H1 (cell line): ENCODE data around the gene SLC66A2. TPM values are rescaled to one million over a fixed set of nuclear protein-coding genes. Genes with fewer than 3 reads are reported as not detected.

ENCODE experiments used
- CBX8 ChIP-seq: fragments of 300-800, 300-1000 bp; sonication (generic); IDR thresholded peaks from 2 replicates; pipeline ENCODE4 v1.7.1; 2016; ENCODE audit warnings: low read depth, low read length, borderline replicate concordance
- KDM4A ChIP-seq: IDR thresholded peaks from one replicate; pipeline ENCODE4 v1.7.1; 2012; ENCODE audit warnings: low read depth, mild to moderate bottlenecking, moderate library complexity, low read length, inconsistent platforms; ENCODE audit not compliant: severe bottlenecking
- PHF8 ChIP-seq: fragments of 200-600 bp; sonication (generic); conservative IDR thresholded peaks from 2 replicates; pipeline ENCODE4 v1.7.1; 2012; ENCODE audit warnings: low read depth, mild to moderate bottlenecking, inconsistent platforms, low read length, moderate library complexity
- RFX5 ChIP-seq: IDR thresholded peaks from 2 replicates; pipeline ENCODE4 v1.6.1; 2011; ENCODE audit warnings: low read depth, low read length, improper control_type of control experiment, borderline replicate concordance
- SIN3A ChIP-seq, 2 experiments: IDR thresholded peaks in 1 of 2; conservative IDR thresholded peaks in 1 of 2; 2 replicates each; pipeline ENCODE4 v1.6.1; 2011 to 2012; ENCODE audit warnings: low read length in 2 of 2, improper control_type of control experiment in 1 of 2, low read depth in 1 of 2, mild to moderate bottlenecking in 1 of 2
- SIRT6 ChIP-seq: IDR thresholded peaks from one replicate; pipeline ENCODE4 v1.7.1; 2012; ENCODE audit warnings: low read length, inconsistent platforms
- SP2 ChIP-seq: IDR thresholded peaks from 2 replicates; pipeline ENCODE4 v1.6.1; 2012; ENCODE audit warnings: mild to moderate bottlenecking, low read length, inconsistent platforms
- polyA plus RNA-seq, 7 experiments: library from polyadenylated mRNA; depleted of rRNA in 3 of 7; stranded (reverse) in 5 of 7; unstranded in 2 of 7; fragments of >200 nt in 5 of 7; fragments of 200-250 nt in 2 of 7; gene quantifications; 1 replicate in 5 of 7; 2 replicates in 1 of 7; 4 replicates in 1 of 7; pipeline versions ENCODE4 v1.2.1 to v1.2.3, GENCODE V29; 2011 to 2013; ENCODE audit warnings: missing spikeins in 2 of 7, mixed read lengths in 2 of 7
- total RNA-seq: library from RNA; stranded (reverse); fragmentation: NEBNext Ultra II Directional; extraction: Animal tissue kit (Norgen Biotek cat#: 25700); gene quantifications from 2 replicates; pipeline ENCODE4 v1.2.1, GENCODE V29; 2021
- TF ChIP-seq, protein P1 (sequence below): fragments of 300-600 bp; sonication (generic); IDR thresholded peaks from 2 replicates; pipeline ENCODE4 v1.7.1; 2012; ENCODE audit warnings: low read length, moderate library complexity, mild to moderate bottlenecking, inconsistent platforms; ENCODE audit not compliant: insufficient replicate concordance

Gene SLC66A2
- total and polyA plus RNA-seq, 2 of the 8 experiments (the other 6 are each of a cell fraction or from before 2014, with no cell fraction given), result 15.0 to 18.9 TPM

DNA sequence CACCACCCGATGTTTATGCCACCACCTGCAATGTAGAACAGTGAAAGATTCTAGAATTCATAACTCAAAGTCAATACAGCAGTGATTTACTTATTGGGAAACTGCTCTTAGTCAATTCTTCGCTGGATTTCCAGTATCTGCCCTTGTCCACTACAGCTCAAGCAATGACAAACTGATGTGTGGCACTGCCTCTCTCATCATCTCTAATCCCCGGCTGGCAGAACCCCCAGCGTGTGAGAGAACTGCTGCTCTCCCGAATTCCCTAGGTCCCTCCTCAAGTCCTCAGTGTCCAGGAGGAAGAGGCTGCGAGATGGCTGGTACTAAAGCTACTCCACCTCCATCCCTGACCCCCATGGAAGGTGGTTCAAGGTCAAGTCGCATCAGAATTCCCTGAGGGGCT, 35.3 kb upstream of the SLC66A2 start (continued):
- TF ChIP-seq, protein P1, sequence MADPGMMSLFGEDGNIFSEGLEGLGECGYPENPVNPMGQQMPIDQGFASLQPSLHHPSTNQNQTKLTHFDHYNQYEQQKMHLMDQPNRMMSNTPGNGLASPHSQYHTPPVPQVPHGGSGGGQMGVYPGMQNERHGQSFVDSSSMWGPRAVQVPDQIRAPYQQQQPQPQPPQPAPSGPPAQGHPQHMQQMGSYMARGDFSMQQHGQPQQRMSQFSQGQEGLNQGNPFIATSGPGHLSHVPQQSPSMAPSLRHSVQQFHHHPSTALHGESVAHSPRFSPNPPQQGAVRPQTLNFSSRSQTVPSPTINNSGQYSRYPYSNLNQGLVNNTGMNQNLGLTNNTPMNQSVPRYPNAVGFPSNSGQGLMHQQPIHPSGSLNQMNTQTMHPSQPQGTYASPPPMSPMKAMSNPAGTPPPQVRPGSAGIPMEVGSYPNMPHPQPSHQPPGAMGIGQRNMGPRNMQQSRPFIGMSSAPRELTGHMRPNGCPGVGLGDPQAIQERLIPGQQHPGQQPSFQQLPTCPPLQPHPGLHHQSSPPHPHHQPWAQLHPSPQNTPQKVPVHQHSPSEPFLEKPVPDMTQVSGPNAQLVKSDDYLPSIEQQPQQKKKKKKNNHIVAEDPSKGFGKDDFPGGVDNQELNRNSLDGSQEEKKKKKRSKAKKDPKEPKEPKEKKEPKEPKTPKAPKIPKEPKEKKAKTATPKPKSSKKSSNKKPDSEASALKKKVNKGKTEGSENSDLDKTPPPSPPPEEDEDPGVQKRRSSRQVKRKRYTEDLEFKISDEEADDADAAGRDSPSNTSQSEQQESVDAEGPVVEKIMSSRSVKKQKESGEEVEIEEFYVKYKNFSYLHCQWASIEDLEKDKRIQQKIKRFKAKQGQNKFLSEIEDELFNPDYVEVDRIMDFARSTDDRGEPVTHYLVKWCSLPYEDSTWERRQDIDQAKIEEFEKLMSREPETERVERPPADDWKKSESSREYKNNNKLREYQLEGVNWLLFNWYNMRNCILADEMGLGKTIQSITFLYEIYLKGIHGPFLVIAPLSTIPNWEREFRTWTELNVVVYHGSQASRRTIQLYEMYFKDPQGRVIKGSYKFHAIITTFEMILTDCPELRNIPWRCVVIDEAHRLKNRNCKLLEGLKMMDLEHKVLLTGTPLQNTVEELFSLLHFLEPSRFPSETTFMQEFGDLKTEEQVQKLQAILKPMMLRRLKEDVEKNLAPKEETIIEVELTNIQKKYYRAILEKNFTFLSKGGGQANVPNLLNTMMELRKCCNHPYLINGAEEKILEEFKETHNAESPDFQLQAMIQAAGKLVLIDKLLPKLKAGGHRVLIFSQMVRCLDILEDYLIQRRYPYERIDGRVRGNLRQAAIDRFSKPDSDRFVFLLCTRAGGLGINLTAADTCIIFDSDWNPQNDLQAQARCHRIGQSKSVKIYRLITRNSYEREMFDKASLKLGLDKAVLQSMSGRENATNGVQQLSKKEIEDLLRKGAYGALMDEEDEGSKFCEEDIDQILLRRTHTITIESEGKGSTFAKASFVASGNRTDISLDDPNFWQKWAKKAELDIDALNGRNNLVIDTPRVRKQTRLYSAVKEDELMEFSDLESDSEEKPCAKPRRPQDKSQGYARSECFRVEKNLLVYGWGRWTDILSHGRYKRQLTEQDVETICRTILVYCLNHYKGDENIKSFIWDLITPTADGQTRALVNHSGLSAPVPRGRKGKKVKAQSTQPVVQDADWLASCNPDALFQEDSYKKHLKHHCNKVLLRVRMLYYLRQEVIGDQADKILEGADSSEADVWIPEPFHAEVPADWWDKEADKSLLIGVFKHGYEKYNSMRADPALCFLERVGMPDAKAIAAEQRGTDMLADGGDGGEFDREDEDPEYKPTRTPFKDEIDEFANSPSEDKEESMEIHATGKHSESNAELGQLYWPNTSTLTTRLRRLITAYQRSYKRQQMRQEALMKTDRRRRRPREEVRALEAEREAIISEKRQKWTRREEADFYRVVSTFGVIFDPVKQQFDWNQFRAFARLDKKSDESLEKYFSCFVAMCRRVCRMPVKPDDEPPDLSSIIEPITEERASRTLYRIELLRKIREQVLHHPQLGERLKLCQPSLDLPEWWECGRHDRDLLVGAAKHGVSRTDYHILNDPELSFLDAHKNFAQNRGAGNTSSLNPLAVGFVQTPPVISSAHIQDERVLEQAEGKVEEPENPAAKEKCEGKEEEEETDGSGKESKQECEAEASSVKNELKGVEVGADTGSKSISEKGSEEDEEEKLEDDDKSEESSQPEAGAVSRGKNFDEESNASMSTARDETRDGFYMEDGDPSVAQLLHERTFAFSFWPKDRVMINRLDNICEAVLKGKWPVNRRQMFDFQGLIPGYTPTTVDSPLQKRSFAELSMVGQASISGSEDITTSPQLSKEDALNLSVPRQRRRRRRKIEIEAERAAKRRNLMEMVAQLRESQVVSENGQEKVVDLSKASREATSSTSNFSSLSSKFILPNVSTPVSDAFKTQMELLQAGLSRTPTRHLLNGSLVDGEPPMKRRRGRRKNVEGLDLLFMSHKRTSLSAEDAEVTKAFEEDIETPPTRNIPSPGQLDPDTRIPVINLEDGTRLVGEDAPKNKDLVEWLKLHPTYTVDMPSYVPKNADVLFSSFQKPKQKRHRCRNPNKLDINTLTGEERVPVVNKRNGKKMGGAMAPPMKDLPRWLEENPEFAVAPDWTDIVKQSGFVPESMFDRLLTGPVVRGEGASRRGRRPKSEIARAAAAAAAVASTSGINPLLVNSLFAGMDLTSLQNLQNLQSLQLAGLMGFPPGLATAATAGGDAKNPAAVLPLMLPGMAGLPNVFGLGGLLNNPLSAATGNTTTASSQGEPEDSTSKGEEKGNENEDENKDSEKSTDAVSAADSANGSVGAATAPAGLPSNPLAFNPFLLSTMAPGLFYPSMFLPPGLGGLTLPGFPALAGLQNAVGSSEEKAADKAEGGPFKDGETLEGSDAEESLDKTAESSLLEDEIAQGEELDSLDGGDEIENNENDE, result no peak
- TF ChIP-seq SP2 (no peak), CBX8 (no peak), SIRT6 (no peak), KDM4A (no peak), PHF8 (no peak), RFX5 (no peak), SIN3A (conservative IDR thresholded peaks at IDR 0.05 in 1 of 2, IDR thresholded peaks at IDR 0.05 in 1 of 2; ENCODE audit: low read depth in 1 of 2, low read length in 2 of 2) (no peak)
- TF ChIP-seq, all 59 proteins: peak for 0
